Neural crest cell (in vitro differentiated cells): Measurements from ENCODE around the gene FBXO10. TPM values are rescaled to one million over a fixed set of nuclear protein-coding genes. Genes with fewer than 3 reads are reported as not detected.

Experiments used
- DNase-seq: peaks from one replicate; pipeline ENCODE4 v3.0.0; 2021; ENCODE audit warnings: low read depth, mixed read lengths, low spot score
- H3K27ac Mint-ChIP-seq: one replicate; pipeline ENCODE4 v1.8.0; 2021; ENCODE audit warnings: mild to moderate bottlenecking, mixed read lengths; ENCODE audit not compliant: unreplicated experiment
- H3K27me3 Mint-ChIP-seq: 2 replicates; pipeline ENCODE4 v1.8.0; 2021; ENCODE audit warnings: low read depth, mild to moderate bottlenecking, mixed read lengths
- H3K36me3 Mint-ChIP-seq: 2 replicates; pipeline ENCODE4 v1.8.0; 2021; ENCODE audit warnings: low read depth, mild to moderate bottlenecking, mixed read lengths
- H3K4me1 Mint-ChIP-seq: 2 replicates; pipeline ENCODE4 v1.8.0; 2021; ENCODE audit warnings: mixed read lengths
- H3K4me3 Mint-ChIP-seq: one replicate; pipeline ENCODE4 v1.8.0; 2021; ENCODE audit warnings: mild to moderate bottlenecking, mixed read lengths
- H3K9me3 Mint-ChIP-seq: 2 replicates; pipeline ENCODE4 v1.8.0; 2021; ENCODE audit warnings: mixed read lengths
- total RNA-seq: library from RNA; stranded (reverse); gene quantifications from 2 replicates; pipeline ENCODE4 v1.2.1, GENCODE V29; 2021
- TF ChIP-seq, protein P1 (sequence below): fragments of 200-600 bp; sonication (generic); conservative IDR thresholded peaks from 2 replicates; pipeline ENCODE4 v1.5.0; 2021; ENCODE audit warnings: antibody characterized with exemption, mild to moderate bottlenecking

The FBXO10 gene
- total RNA-seq, 1 donor from 2014 or later, result 25.6 TPM

- Mint-ChIP-seq H3K4me3 (no peak overlapping the region), H3K36me3 (peaks cover 26% of the 10 kb centered on the region)
- no peak for DNase-seq
These were observed 74.1 kb downstream of the FBXO10 start for GRCh38 chr9:37501957-37502596.

DNA sequence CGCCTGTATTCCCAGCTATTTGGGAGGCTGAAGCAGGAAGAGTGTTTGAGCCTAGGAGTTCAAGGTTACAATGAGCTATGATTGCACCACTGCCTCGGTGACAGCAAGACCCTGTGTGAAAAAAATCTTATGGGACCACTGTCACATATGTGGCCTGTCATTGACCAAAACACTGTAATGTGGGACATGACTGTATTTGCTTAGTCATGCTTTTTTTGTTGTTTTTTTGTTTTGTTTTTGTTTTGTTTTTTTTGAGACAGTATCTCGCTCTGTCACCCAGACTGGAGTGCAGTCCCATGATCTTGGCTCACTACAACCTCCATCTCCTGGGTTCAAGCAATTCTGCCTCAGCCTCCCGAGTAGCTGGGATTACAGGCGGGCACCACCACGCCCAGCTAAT, 76.9 kb downstream of the FBXO10 start:
- H3K36me3 Mint-ChIP-seq, result peaks cover 39% of the 10 kb centered on the region
- TF ChIP-seq, protein P1, sequence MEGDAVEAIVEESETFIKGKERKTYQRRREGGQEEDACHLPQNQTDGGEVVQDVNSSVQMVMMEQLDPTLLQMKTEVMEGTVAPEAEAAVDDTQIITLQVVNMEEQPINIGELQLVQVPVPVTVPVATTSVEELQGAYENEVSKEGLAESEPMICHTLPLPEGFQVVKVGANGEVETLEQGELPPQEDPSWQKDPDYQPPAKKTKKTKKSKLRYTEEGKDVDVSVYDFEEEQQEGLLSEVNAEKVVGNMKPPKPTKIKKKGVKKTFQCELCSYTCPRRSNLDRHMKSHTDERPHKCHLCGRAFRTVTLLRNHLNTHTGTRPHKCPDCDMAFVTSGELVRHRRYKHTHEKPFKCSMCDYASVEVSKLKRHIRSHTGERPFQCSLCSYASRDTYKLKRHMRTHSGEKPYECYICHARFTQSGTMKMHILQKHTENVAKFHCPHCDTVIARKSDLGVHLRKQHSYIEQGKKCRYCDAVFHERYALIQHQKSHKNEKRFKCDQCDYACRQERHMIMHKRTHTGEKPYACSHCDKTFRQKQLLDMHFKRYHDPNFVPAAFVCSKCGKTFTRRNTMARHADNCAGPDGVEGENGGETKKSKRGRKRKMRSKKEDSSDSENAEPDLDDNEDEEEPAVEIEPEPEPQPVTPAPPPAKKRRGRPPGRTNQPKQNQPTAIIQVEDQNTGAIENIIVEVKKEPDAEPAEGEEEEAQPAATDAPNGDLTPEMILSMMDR, result no peak
- no peaks in the 10 kb centered on the region for H3K4me1 Mint-ChIP-seq
- H3K27ac Mint-ChIP-seq, result no peak overlapping the region
- H3K9me3 Mint-ChIP-seq, result no peaks in the 10 kb centered on the region
- no peaks in the 10 kb centered on the region for H3K27me3 Mint-ChIP-seq
- no peak overlapping the region for H3K4me3 Mint-ChIP-seq
- DNase-seq, result no peak

More at GRCh38 chr9:37501957-37502596, 74.1 kb downstream of the FBXO10 start:
- TF ChIP-seq, protein P1, result no peak
- Mint-ChIP-seq H3K4me1 (no peaks in the 10 kb centered on the region), H3K27ac (no peak overlapping the region), H3K27me3 (no peaks in the 10 kb centered on the region), H3K9me3 (no peaks in the 10 kb centered on the region)

DNA sequence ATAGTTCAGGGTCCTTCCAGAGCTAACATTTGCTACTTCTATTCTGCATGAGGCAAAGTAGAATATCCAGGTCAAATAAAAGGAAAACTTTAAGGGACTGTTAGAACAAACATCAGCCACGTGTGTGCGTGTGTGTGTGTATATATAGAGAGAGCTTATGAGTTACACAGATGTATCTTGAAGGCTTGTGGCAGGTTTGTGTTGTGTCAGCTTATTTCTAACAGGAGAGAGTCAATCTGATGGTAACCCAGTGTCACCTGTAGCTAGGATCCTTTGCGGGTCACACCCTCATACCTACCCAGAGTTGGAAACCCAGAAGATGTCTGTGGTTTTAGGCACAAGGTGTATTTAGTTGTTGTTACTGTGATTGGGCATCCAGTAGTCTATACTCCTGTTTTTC, 77.7 kb downstream of the FBXO10 start:
- Mint-ChIP-seq H3K9me3 (no peaks in the 10 kb centered on the region), H3K27ac (no peak overlapping the region), H3K27me3 (no peaks in the 10 kb centered on the region), H3K4me1 (no peaks in the 10 kb centered on the region), H3K36me3 (peaks cover 36% of the 10 kb centered on the region), H3K4me3 (no peak overlapping the region)
- DNase-seq, result no peak
- TF ChIP-seq, protein P1, result no peak

DNA sequence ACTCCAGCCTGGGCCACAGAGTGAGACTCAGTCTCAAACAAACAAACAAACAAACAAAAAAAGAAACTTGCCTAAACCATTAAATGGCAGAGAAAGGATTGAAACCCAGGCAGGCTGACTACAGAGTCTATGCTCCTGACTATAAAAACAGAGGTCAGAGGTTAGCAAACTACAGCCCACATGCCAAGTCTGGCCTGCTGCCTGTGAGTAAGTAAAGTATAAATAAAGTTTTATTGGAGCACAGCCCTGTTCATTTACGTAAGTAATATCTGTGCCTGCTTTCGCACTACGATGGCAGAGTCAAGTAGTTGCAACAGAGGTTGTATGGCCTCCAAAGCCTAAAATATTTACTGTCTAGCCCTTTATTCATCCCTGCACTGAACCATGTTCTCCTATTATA, 78.9 kb downstream of the FBXO10 start:
- no peaks in the 10 kb centered on the region for H3K9me3 Mint-ChIP-seq
- no peak for DNase-seq
- no peak overlapping the region for H3K4me3 Mint-ChIP-seq
- no peaks in the 10 kb centered on the region for H3K27me3 Mint-ChIP-seq
- H3K36me3 Mint-ChIP-seq, result peaks cover 37% of the 10 kb centered on the region
- TF ChIP-seq, protein P1, result no peak
- no peak overlapping the region for H3K27ac Mint-ChIP-seq
- no peaks in the 10 kb centered on the region for H3K4me1 Mint-ChIP-seq

- Mint-ChIP-seq H3K9me3 (no peaks in the 10 kb centered on the region), H3K27ac (no peak overlapping the region), H3K36me3 (peaks cover 25% of the 10 kb centered on the region), H3K27me3 (no peaks in the 10 kb centered on the region), H3K4me1 (no peaks in the 10 kb centered on the region), H3K4me3 (no peak overlapping the region)
- TF ChIP-seq, protein P1, result no peak
- no peak for DNase-seq
These were observed 80.2 kb downstream of the FBXO10 start for GRCh38 chr9:37496020-37496419.
